ENCODE measurements around the gene UAP1. TPM values are rescaled to one million over a fixed set of nuclear protein-coding genes. Genes with fewer than 3 reads are reported as not detected.

Gene UAP1
- total RNA-seq, 1 donor from 2014 or later = 58.2 TPM

DNA sequence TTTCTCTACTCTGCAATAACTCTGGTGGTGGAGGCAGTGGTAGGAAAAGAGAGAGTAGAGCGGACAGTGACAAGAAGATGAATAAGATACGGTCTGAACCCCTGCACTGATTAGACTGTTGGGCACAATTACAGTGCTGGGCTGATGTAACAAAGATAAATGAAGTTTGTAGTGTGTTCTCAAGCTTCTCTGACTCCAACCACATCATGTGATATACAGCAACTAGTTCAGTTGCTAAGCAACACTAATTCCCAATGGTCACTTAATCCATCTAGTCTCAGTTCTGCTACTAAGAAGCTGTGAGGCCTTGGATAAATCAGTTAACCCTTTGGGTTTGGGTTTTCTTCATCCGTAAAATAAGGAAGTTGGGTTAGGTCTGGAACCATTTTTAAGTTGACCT lies 88.1 kb downstream of the UAP1 start:
- TF ChIP-seq, protein P1, sequence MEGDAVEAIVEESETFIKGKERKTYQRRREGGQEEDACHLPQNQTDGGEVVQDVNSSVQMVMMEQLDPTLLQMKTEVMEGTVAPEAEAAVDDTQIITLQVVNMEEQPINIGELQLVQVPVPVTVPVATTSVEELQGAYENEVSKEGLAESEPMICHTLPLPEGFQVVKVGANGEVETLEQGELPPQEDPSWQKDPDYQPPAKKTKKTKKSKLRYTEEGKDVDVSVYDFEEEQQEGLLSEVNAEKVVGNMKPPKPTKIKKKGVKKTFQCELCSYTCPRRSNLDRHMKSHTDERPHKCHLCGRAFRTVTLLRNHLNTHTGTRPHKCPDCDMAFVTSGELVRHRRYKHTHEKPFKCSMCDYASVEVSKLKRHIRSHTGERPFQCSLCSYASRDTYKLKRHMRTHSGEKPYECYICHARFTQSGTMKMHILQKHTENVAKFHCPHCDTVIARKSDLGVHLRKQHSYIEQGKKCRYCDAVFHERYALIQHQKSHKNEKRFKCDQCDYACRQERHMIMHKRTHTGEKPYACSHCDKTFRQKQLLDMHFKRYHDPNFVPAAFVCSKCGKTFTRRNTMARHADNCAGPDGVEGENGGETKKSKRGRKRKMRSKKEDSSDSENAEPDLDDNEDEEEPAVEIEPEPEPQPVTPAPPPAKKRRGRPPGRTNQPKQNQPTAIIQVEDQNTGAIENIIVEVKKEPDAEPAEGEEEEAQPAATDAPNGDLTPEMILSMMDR (conservative IDR thresholded peaks at IDR 0.05; ENCODE audit: low read depth, low read length) = no peak
- H3K4me3 ChIP-seq (ENCODE audit: low read depth, low read length) = no peak overlapping the region
- DNase-seq (ENCODE audit: low read depth) = no peak

Other genes starting within 250 kb of the UAP1 start
- gene SPATA46, start 184.9 kb upstream of the UAP1 start, total RNA-seq = not detected in 2 replicates
- gene C1orf226, start 180.0 kb upstream of the UAP1 start, total RNA-seq = 2.5 and 5.9 TPM in 2 replicates
- gene SH2D1B, start 149.6 kb upstream of the UAP1 start, total RNA-seq = 0.07 and 0.23 TPM in 2 replicates
- 37.6 and 38.6 TPM in 2 replicates for gene UHMK1, start 63.9 kb upstream of the UAP1 start, total RNA-seq
- 0.07 and 1.3 TPM in 2 replicates for gene DDR2, start 70.7 kb downstream of the UAP1 start, total RNA-seq
- gene HSD17B7, start 229.0 kb downstream of the UAP1 start, total RNA-seq = 11.6 and 39.9 TPM in 2 replicates